Measurements from ENCODE around the gene CD37.
A peak's percentile ranks its signal among the peaks of the same experiment; 100 is the strongest.

CD37 gene

GRCh38 chr19:49338023-49338677 is 2.9 kb downstream of the CD37 start:
- Histone ChIP-seq H3K4me3 (ENCODE audit: low read depth in 1 of 2, low read length in 1 of 2) (no peak overlapping the region), H3K9me3 (no peaks in the 10 kb centered on the region), H3K27me3 (no peaks in the 10 kb centered on the region), H3K4me1 (ENCODE audit: control insufficient read depth in 1 of 2, insufficient read depth in 1 of 2, low read depth in 1 of 2, low read length in 1 of 2) (peaks cover 40 to 47% of the 10 kb centered on the region in 2 experiments), H3K36me3 (peaks cover 51% of the 10 kb centered on the region), H3K27ac (no peak overlapping the region)
- TF ChIP-seq CTCF (IDR thresholded peaks at IDR 0.05), result no peak

GRCh38 chr19:49338691-49339300 is 3.6 kb downstream of the CD37 start:
- Histone ChIP-seq H3K4me3 (ENCODE audit: low read depth in 1 of 2, low read length in 1 of 2) (no peak overlapping the region), H3K27me3 (no peaks in the 10 kb centered on the region), H3K36me3 (peaks cover 51% of the 10 kb centered on the region), H3K4me1 (ENCODE audit: control insufficient read depth in 1 of 2, insufficient read depth in 1 of 2, low read depth in 1 of 2, low read length in 1 of 2) (peaks cover 33 to 41% of the 10 kb centered on the region in 2 experiments), H3K9me3 (no peaks in the 10 kb centered on the region), H3K27ac (no peak overlapping the region)
- TF ChIP-seq CTCF (IDR thresholded peaks at IDR 0.05), result no peak

GRCh38 chr19:49339301-49340068 is 4.3 kb downstream of the CD37 start:
- H3K27ac ChIP-seq, result no peak overlapping the region
- H3K9me3 ChIP-seq, result no peaks in the 10 kb centered on the region
- no peak for TF ChIP-seq CTCF (IDR thresholded peaks at IDR 0.05)
- H3K27me3 ChIP-seq, result no peaks in the 10 kb centered on the region
- no peak overlapping the region for H3K4me3 ChIP-seq (ENCODE audit: low read depth in 1 of 2, low read length in 1 of 2)
- H3K36me3 ChIP-seq, result peaks cover 51% of the 10 kb centered on the region
- peaks cover 26 to 34% of the 10 kb centered on the region in 2 experiments for H3K4me1 ChIP-seq (ENCODE audit: control insufficient read depth in 1 of 2, insufficient read depth in 1 of 2, low read depth in 1 of 2, low read length in 1 of 2)

- Histone ChIP-seq H3K36me3 (peaks cover 51% of the 10 kb centered on the region), H3K4me1 (ENCODE audit: control insufficient read depth in 1 of 2, insufficient read depth in 1 of 2, low read depth in 1 of 2, low read length in 1 of 2) (peaks cover 19 to 26% of the 10 kb centered on the region in 2 experiments), H3K9me3 (no peaks in the 10 kb centered on the region), H3K4me3 (ENCODE audit: low read depth in 1 of 2, low read length in 1 of 2) (no peak overlapping the region), H3K27ac (peak overlapping the region; percentile 63), H3K27me3 (no peaks in the 10 kb centered on the region)
- no peak for TF ChIP-seq CTCF (IDR thresholded peaks at IDR 0.05)
Observed at GRCh38 chr19:49340069-49340864, 5.1 kb downstream of the CD37 start.
